Nucleus accumbens (tissue), 56 donors: ENCODE measurements around the gene TP53INP2.
"Not testable (repeated sequence)": the region's sequence is repeated elsewhere in the genome, so short reads cannot be mapped to it uniquely, and the experiment has no call there.

ENCODE experiments used
- DNase-seq, 56 donors: peaks; one replicate each; lab custom pipeline; 2025; lab: John Stamatoyannopoulos, UW

The TP53INP2 gene, protein sequence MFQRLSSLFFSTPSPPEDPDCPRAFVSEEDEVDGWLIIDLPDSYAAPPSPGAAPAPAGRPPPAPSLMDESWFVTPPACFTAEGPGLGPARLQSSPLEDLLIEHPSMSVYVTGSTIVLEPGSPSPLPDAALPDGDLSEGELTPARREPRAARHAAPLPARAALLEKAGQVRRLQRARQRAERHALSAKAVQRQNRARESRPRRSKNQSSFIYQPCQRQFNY

GRCh38 chr20:34704177-34705007 lies at the start of gene TP53INP2:
TP53INP2 (plus strand) TSS chr20:34704344; CDS start chr20:34708740, 4,396 bp downstream.
- peak; percentile 49 to 94 (median 88) for DNase-seq

GRCh38 chr20:34658654-34659053 lies 45.5 kb upstream of the TP53INP2 start:
- DNase-seq, result not testable (repeated sequence)

DNA sequence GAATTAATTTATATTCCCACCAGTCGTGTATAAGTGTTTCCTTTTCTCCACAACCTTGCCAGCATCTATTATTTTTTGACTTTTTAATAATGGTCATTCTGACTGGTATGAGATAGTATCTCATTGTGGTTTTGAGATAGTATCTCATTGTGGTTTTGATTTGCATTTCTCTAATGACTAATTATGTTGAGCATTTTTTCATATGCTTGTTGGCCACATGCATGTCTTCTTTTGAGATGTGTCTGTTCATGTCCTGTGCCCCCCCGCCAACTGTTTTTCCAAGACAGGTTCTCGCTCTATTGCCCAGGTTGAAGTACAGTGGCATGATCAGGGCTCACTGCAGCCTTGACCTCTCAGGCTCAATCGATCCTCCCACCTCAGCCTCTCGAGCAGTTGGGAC lies 42.3 kb upstream of the TP53INP2 start:
- not testable (repeated sequence) for DNase-seq

DNA sequence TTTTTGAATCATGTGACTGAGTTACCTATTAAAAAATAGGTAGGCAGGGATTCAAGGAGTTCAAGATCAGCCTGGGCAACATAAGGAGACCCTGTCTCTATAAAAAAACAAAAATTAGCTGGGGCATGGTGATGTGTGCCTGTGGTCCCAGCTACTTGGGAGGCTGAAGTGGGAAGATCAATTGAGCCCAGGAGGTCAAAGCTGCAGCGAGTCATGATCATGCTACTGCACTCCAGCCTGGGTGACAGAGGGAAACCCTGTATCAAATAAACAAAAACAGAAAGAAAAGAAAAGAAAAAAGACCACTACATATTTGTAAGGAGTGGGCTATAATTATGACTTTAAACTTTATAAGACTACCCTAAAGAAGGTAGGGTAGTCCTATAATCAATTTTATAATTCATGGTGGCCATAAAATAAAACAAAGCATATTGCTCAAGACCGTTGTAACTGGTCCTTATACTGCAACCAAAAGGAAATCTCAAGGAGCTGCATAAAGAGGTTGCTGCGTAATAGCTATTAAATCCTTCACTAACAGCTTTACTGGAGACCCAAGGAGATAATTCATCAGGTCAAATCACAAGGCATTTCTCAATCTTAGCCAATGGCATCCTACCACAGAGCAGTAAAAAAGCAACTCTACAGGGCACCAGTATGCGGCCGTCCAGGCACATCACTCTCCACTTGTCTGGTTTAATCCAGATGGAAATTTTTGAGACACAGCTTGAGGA lies 40.8 kb upstream of the TP53INP2 start:
- DNase-seq, result no peak

GRCh38 chr20:34664751-34665150 lies 39.4 kb upstream of the TP53INP2 start:
- not testable (repeated sequence) for DNase-seq

DNA sequence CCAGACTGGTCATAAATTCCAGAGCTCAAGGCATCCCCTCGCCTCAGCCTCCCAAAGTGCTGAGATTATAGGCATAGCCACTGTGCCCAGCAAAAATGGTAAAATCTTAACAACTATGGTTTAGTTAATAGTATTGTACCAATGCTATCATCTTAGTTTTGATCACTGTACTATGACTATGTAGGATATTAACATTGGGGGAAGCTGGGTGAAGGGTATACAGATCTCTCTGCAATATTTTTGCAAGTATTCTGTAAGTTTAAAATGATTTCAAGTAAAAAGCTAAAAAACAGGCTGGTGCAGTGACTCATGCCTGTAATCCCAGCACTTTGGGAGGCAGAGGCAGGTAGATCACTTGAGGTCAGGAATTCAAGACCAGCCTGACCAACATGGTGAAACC lies 35.0 kb upstream of the TP53INP2 start:
- DNase-seq, result no peak

DNA sequence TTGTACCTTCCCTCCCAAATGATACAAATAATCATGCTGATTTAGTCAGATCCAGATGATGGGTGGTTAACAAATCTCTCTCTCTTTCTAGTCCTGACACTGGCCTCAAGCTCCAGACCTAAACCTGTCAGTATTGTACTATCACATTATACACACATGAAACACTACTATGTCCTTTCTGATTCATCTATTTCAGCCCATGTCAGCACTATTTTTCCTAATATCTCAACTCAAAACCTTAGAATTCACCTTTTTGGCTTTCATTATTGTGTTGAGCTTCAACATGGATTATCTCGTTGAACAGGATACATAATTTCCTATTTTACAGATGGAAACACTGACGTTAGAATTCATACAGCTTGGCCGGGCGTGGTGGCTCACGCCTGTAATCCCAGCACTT lies 30.7 kb upstream of the TP53INP2 start:
- DNase-seq, result no peak

DNA sequence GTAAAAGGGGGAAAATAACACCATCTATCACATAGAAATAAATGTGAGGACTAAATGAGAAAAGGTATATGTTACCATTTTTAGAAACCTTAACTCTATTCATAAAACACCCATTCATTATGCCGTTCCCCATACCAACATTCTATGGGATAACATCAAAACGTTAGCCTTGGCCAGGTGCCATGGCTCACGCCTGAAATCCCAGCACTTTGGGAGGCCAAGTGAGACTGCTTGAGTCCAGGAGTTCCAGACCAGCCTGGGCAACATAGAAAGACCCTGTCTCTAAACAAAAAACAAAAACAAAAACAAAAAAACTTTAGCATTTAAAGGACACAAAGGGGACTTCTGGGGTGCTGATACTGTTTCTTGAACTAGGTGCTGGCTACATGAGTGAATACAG lies 28.6 kb upstream of the TP53INP2 start:
- no peak for DNase-seq

DNA sequence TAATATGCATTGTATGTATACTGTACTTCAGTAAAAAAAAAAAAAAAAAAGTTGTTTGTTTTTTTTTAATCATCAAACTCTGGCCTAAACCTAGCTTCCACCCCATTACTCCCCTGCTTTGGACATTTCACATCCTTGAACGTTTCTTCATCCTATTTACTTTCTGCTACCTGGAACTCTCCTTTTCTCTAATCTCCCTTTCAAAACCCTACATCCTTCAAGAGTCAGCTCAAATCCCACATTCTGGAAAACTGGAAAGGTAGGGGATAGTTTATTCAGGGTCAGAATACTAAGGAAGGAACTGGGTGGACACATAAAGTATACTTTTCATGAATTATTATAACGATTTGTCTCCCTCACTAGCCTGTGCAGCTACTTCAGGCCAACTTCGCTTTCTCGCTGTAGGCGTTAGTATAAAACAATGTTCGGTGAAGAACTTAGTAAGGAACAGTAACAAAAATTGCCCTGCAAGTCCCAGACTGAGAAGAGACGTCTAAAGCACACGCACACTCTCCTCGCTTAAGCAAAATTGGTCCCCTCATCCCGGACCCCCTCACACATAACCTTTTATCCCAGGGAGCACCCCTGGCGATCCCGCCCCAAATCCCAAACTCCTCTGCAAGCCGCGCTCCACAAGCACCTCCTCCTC lies 28.0 kb upstream of the TP53INP2 start:
- DNase-seq, result peak in 1 of 56 donors; percentile 40

DNA sequence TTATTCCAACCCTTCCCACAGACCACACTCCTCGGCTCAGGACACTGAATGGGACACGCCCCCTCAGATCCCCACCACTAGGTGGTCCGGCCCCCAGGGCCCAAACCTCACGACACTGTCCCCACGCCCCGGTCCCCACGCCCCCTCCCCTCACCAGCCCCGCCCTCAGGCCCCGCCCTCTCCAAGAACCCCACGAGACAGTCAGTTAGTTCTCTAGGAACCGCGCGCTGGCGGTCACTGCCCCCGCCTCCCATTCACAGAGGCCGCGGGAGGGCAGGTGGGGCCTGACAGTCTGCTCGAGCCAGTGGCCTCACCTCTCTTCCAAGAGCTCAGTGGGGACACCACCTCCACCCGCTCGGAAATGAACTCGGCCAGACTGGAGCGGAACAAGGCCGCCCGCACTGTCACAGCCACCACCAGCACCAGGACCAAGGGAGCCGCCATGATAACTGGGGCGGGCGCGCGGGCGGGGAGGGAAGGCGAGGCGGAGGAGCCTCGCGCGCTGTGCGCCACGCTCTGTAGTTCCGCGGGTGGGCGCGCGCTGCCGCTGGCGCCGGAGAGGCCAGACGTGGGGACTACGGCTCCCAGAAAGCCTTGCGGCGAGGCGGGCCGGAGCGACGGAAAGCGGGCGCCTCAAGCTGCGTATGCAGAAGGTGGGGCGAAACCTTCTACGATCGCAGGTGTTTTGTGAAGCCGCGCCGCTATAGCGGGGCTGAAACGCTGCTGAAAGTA lies 27.3 kb upstream of the TP53INP2 start, which contains the start of gene PIGU:
Gene PIGU (minus strand): TSS at position 451 of the 732 bp plus-strand sequence. CDS start 7 bp downstream, at position 444.
- DNase-seq, result peak; percentile 59 to 99 (median 93)

DNA sequence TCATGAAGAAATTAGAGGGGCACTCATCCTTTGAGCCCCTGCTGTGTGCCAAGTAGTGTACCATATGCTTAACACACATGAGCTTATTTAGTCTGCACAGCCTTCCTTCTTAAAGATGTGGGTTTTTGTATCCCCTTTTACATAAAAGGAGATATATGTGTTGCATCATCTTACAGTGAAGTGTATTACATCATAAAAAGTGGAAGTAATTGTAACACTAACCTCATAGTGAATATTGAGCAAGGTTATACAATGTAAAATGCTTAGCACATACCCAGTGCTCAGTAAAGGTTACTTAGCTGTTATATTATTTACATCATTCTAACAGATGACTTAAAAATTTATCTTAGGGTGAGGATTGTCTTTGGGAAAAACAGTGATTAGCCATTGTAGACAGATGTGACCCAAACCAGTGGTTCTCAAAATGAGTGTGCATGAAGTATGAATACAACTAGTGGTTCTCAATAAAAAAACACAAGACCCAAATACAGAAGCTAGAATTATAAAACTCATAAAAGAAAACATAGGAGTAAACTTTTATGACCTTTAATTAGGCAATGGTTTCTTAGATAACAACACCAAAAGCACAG lies 23.5 kb upstream of the TP53INP2 start:
- DNase-seq, result no peak

DNA sequence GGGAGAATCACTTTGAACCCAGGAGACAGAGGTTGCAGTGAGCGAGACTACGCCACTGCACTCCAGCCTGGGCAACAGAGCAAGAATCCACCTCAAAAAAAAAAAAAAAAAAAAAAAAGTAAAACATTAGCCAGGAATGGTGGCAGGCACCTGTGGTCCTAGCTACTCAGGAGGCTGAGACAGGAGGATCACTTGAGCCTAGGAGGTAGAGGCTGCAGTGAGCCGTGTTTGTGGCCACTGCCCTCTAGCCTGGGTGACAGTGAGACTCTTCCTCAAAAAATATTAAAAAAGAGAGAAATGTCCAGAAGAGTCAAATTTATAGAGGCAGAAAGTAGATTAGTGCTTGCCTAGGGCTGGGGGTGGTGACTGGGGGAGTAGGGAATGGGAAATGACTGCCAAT lies 20.5 kb upstream of the TP53INP2 start:
- DNase-seq, result no peak

DNA sequence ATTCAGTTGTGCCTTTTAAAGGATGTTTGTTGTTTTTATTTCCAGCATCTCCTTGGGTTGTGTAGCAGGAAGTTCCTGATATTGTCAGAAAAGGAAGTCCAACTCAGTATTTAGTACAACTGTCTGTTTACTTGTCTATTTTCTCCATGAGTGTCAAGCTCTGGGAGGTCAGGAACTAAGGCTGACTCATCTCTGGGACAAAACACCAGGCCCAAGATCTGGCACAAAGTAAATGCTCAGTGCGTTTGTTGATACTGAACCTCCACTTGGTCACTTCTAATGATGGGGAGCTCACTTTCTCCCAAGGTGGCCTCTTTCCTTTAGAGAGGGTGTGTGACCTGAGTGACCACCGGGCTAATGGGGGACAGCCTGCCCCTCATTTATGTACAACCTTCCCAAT lies 14.7 kb upstream of the TP53INP2 start:
- DNase-seq, result no peak

DNA sequence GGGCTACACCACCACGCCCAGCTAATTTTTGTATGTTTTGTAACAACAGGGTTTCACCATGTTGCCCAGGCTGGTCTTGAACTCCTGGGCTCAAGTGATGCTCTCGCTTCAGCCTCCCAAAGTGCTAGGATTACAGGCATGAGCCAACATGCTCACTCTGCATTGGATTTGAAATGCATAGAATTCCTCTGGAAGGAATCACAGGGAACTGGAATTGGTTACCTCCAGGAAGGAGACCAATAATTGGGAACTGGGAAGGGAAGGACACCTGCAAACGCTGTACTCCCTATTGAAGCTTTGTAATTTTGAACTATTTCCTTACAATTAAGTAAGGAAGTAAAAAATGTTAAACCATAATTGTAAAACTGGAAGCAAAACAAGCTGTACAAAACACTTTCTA lies 12.3 kb upstream of the TP53INP2 start:
- no peak for DNase-seq

DNA sequence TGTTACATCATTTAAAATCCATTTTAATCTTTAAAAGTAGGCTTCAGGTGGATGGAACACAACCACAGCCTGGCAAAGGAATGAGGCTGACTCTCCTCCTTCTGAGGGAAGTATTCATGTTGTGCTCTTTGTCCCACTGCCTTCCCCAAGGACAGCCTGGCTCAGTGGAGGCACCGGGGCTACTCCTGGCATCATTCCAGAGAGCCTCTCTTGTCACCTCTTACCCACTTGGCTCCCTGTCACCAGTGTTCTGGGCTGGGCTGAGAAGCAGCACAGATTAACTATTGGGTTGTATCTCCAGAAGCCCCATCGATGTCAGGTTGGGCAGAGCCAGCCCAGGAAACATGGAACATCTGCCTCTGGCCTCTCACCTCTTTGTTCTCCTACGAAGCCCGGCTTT lies 10.7 kb upstream of the TP53INP2 start:
- DNase-seq, result peak in 3 of 56 donors; percentile 7 to 15 (median 8)

DNA sequence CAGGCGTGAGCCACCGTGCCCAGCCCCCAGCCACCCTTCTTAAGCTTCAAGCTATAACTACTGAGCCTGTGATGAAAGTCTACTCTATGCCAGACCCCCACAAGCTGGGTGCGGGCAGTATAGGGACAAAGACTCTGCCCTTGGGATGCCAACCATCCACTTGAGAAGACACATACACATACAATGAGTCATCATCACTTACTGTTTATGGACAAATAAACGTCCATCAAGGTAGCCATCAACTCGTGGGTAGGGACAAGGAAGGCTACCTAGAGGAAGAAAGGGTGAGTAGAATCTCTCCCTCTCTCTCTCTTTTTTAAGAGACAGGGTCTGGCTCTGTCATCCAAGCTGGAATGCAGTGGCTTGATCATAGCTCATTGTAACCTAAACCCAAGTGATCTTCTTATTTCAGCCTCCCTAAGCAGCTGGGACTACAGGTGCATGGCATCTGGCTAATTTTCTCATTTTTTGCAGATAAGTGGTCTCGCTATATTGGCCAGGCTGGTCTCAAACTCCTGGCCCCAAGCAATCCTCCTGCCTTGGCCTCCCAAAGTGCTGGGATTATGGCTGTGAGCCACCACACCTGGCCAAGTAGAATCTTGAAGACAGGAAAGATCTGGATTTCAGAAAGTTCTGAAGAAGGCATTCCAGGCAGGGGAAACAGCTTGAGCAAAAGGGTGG lies 2.6 kb upstream of the TP53INP2 start:
- DNase-seq, result no peak

DNA sequence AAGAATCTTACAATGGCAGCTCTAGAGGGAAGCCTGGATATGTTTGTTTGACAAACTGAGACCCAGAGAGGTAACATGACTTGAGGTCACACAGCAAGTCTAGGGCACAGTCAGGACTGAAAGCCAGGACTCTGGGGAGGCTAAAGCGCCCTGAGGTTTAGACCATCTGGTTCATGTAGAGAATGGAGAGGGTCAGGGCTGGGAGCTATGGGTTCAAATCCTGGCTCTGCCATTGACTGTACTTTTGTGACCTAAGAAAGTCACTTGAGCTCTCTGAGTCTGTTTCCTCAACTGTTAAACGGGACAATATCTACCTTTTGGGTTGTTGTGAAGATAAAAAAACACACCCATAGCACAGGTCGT lies 1.1 kb upstream of the TP53INP2 start:
- no peak for DNase-seq

DNA sequence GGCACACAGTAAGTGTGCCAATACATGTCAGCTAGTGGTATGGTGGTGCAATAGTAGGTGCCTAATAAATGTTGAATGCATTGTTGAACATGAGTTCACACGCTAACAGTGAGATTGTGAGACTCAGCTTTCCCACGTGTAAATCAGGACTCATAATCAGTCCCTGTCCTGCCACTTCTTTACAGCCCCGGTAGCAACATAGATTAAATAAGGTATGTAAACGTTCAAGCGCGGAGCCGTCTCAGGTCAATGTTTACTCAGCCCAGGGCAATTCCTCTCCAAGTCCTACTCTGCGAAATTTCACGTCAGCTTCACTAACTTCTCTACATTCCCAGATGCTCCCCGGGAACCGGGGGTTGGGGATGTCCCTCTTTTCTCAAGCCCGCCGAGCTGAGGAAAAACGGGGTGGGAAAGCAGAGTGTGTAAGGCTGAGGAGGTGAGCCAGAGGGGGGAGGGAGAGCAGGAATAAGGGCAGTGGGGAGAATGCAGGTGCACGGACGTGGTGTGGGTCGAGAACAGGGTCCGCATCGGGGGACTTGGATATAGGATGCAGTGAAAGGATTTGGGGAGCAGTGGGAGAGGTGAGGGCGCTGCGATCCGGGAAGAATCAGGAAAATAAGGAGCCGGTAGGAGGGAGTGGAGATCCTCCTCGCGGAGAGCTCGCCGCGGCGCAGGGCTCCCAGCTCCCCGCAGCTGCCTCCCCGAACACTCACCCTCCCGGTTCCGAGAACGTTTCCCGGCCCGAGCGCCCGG lies 544 bp upstream of the TP53INP2 start:
- DNase-seq, result peak in 8 of 56 donors; percentile 38 to 67 (median 46)
